K562 (cell line): ENCODE measurements around the gene ATP8B4. TPM values are rescaled to one million over a fixed set of nuclear protein-coding genes. Genes with fewer than 3 reads are reported as not detected.

ENCODE experiments used
- ATAC-seq: fragments of 200-7000 bp; cut with Tn5 transposase; 3 replicates; pipeline ENCODE4 v1.9.1; 2020; ENCODE audit warnings: moderate library complexity
- BruUV-seq: library from RNA; stranded (reverse); fragments of 400-500 nt; replicated peaks from 2 replicates; lab custom pipeline; 2021; lab: Mats Ljungman, UMichigan
- CTCF ChIA-PET: fragments of 300-600 bp; formaldehyde crosslinking; extraction: SDS; loops from one replicate; lab custom pipeline; 2021; ENCODE audit warnings: low intra/inter-chr PET ratio; lab: Yijun Ruan, JAX
- POLR2A ChIA-PET: fragments of 300-600, 350-650 bp; sonication (Branson Sonifier 250); formaldehyde crosslinking; extraction: SDS; loops from one replicate; lab custom pipeline; 2021; ENCODE audit warnings: antibody characterized with exemption, inconsistent platforms; lab: Yijun Ruan, JAX
- DNase-seq, 4 experiments: peaks; one replicate each; pipeline versions ENCODE4 v3.0.0 to v3.0.0-alpha.2; 2011 to 2018; ENCODE audit warnings: low spot score in 3 of 4, mixed read lengths in 3 of 4; ENCODE audit errors: extremely low read depth in 1 of 4
- FAIRE-seq: peaks from 2 replicates; lab custom pipeline; 2011; peaks lifted over from hg19 to GRCh38; lab: Jason Lieb, UNC
- H2AFZ ChIP-seq: 2 replicates; pipeline ENCODE4 v1.6.0; 2011; ENCODE audit warnings: low read depth, low read length, control low read depth, inconsistent platforms
- H3K27ac ChIP-seq: fragments of 200-600 bp; 3 replicates; pipeline ENCODE4 v1.8.0; 2011; ENCODE audit warnings: low read depth, mild to moderate bottlenecking, control low read depth, inconsistent platforms, low read length, moderate library complexity, mixed read lengths; ENCODE audit errors: extremely low read depth
- H3K27me3 ChIP-seq, 2 experiments: fragments of 300-600 bp in 1 of 2; 2 replicates in 1 of 2; 3 replicates in 1 of 2; pipeline versions ENCODE4 v1.6.0 to v1.8.0; 2011; ENCODE audit warnings: inconsistent platforms in 2 of 2, low read length in 2 of 2, mild to moderate bottlenecking in 1 of 2, mixed read lengths in 1 of 2, moderate library complexity in 1 of 2; ENCODE audit not compliant: control insufficient read depth in 2 of 2, insufficient read depth in 2 of 2
- H3K36me3 ChIP-seq: fragments of 300-600 bp; 3 replicates; pipeline ENCODE4 v1.8.0; 2011; ENCODE audit warnings: mild to moderate bottlenecking, low read length, inconsistent platforms; ENCODE audit not compliant: control insufficient read depth, insufficient read depth
- H3K4me1 ChIP-seq, 2 experiments: fragments of 200-600 bp in 1 of 2; replicated peaks in 1 of 2; 2 replicates in 1 of 2; 3 replicates in 1 of 2; pipeline versions ENCODE4 v1.5.1 to v1.8.0; 2011; ENCODE audit warnings: inconsistent platforms in 2 of 2, low read length in 2 of 2, mild to moderate bottlenecking in 1 of 2, mixed read lengths in 1 of 2, moderate library complexity in 1 of 2; ENCODE audit not compliant: control insufficient read depth in 2 of 2, insufficient read depth in 2 of 2
- H3K4me2 ChIP-seq: 2 replicates; pipeline ENCODE4 v1.6.1; 2011; ENCODE audit warnings: low read length, control low read depth, inconsistent platforms, mixed read lengths; ENCODE audit not compliant: insufficient read depth
- H3K4me3 ChIP-seq: fragments of 200-600 bp; sonication (generic), shearing (Covaris generic); 2 replicates; pipeline ENCODE4 v1.5.1; 2016; ENCODE audit warnings: control low read depth, inconsistent platforms
- H3K79me2 ChIP-seq: fragments of 200-600 bp; 3 replicates; pipeline ENCODE4 v1.8.0; 2011; ENCODE audit warnings: low read length, inconsistent platforms; ENCODE audit not compliant: control insufficient read depth, insufficient read depth
- H3K9ac ChIP-seq, 2 experiments: 2 replicates each; pipeline versions ENCODE4 v1.6.0 to v1.6.1; 2011; ENCODE audit warnings: low read depth in 2 of 2, low read length in 2 of 2, control low read depth in 1 of 2, inconsistent platforms in 1 of 2, mild to moderate bottlenecking in 1 of 2, mixed read lengths in 1 of 2; ENCODE audit not compliant: insufficient read depth in 1 of 2
- H3K9me1 ChIP-seq: one replicate; pipeline ENCODE4 v1.6.0; 2011; ENCODE audit warnings: inconsistent platforms, mild to moderate bottlenecking, low read length, moderate library complexity; ENCODE audit not compliant: control insufficient read depth, insufficient read depth
- H3K9me3 ChIP-seq: replicated peaks from 2 replicates; pipeline ENCODE4 v1.5.1; 2011; ENCODE audit warnings: low read depth, low read length, inconsistent platforms; ENCODE audit not compliant: control insufficient read depth, insufficient read depth
- H4K20me1 ChIP-seq: replicated peaks from 2 replicates; pipeline ENCODE4 v1.6.1; 2011; ENCODE audit warnings: low read length, inconsistent platforms, mixed read lengths; ENCODE audit not compliant: control insufficient read depth, insufficient read depth
- CBX8 ChIP-seq: fragments of 200-600 bp; sonication (generic); IDR thresholded peaks from 2 replicates; pipeline ENCODE4 v1.6.1; 2012; ENCODE audit warnings: borderline replicate concordance, mixed run types, low read depth, mild to moderate bottlenecking, moderate library complexity, mixed read lengths, low read length, control low read depth, inconsistent platforms; ENCODE audit not compliant: poor library complexity, severe bottlenecking; ENCODE audit errors: extremely low read depth
- FOXK2 ChIP-seq, 2 experiments: fragments of 450-650 bp; IDR thresholded peaks in 1 of 2; conservative IDR thresholded peaks in 1 of 2; 2 replicates each; pipeline ENCODE4 v1.6.1; 2016; ENCODE audit warnings: low read depth in 2 of 2, mild to moderate bottlenecking in 1 of 2
- GTF2E2 ChIP-seq: fragments of 200-800 bp; sonication (Bioruptor generic); IDR thresholded peaks from 2 replicates; pipeline ENCODE4 v1.6.1; 2016; ENCODE audit warnings: missing genetic modification characterization, missing compliant biosample characterization
- KAT7 ChIP-seq: sonication (generic); formaldehyde crosslinking; IDR thresholded peaks from 2 replicates; pipeline ENCODE4 v1.8.0; 2022; ENCODE audit warnings: missing genetic modification reagents, mild to moderate bottlenecking, borderline replicate concordance
- KLF16 ChIP-seq: IDR thresholded peaks from 2 replicates; pipeline ENCODE4 v1.6.1; 2016; ENCODE audit warnings: antibody characterized with exemption
- NR2C1 ChIP-seq, 2 experiments: fragments of 450-650 bp; IDR thresholded peaks; 2 replicates each; pipeline ENCODE4 v1.6.1; 2017; ENCODE audit warnings: mild to moderate bottlenecking in 2 of 2, antibody characterized with exemption in 1 of 2, inconsistent platforms in 1 of 2, missing compliant biosample characterization in 1 of 2, missing genetic modification characterization in 1 of 2
- POLR3G ChIP-seq: IDR thresholded peaks from 2 replicates; pipeline ENCODE4 v1.6.1; 2011; ENCODE audit not compliant: insufficient read length, insufficient replicate concordance; ENCODE audit errors: extremely low read depth
- XRCC4 ChIP-seq: IDR thresholded peaks from one replicate; pipeline ENCODE4 v1.6.1; 2011; ENCODE audit not compliant: insufficient read depth, insufficient read length; ENCODE audit errors: extremely low read depth
- ZC3H11A ChIP-seq: IDR thresholded peaks from 2 replicates; pipeline ENCODE4 v1.6.1; 2012; ENCODE audit warnings: low read depth, low read length, improper control_type of control experiment
- ZNF589 ChIP-seq: fragments of 200-800 bp; sonication (Bioruptor generic); IDR thresholded peaks from 2 replicates; pipeline ENCODE4 v1.6.1; 2016; ENCODE audit warnings: low read depth, missing genetic modification characterization, missing compliant biosample characterization
- WGBS: fragments of 100-300 bp; shearing (Covaris generic); methylation state at CpG from one replicate; pipeline ENCODE4 v1.1.6; 2016; ENCODE audit warnings: low coverage, mixed read lengths; ENCODE audit not compliant: insufficient coverage; ENCODE audit errors: missing lambda C conversion rate; 5-methylcytosine and 5-hydroxymethylcytosine counted together
- in situ Hi-C: fragments of 300-500 bp; cut with MboI; formaldehyde crosslinking; loops from 4 replicates; pipeline ENCODE4 v1.15.0; 2018; ENCODE audit warnings: inconsistent platforms, mixed read lengths
- intact Hi-C: fragments of 100-400 bp; cut with micrococcal nuclease; formaldehyde crosslinking; loops from 2 replicates; pipeline ENCODE4 v1.14.2; 2022
- polyA plus RNA-seq, 8 experiments: library from polyadenylated mRNA; depleted of rRNA in 4 of 8; stranded (reverse) in 5 of 8; unstranded in 3 of 8; fragments of >200 nt; fragmentation: Nextera tagmentation in 2 of 8; fragmentation: Illumina TruSeq in 1 of 8; extraction: Ambion mirVana in 2 of 8; extraction: Trizol in 1 of 8; gene quantifications; 2 replicates each; pipeline versions ENCODE4 v1.2.1 to v1.2.3, GENCODE V29; 2011 to 2014; ENCODE audit warnings: inconsistent platforms in 1 of 8, missing spikeins in 1 of 8
- total RNA-seq, 7 experiments: library from RNA; depleted of rRNA in 6 of 7; stranded (reverse); fragments of >200 nt in 6 of 7; fragmentation: Illumina TruSeq in 2 of 7; extraction: Trizol in 2 of 7; gene quantifications; 2 replicates each; pipeline versions ENCODE4 v1.2.1 to v1.2.3, GENCODE V29; 2011 to 2021; ENCODE audit warnings: low replicate concordance in 1 of 7

The ATP8B4 gene
- total and polyA plus RNA-seq, 9 of the 15 experiments (the other 6 are each of a cell fraction or from before 2014, with no cell fraction given) = 0.14 to 2.5 (median 0.44) TPM

DNA sequence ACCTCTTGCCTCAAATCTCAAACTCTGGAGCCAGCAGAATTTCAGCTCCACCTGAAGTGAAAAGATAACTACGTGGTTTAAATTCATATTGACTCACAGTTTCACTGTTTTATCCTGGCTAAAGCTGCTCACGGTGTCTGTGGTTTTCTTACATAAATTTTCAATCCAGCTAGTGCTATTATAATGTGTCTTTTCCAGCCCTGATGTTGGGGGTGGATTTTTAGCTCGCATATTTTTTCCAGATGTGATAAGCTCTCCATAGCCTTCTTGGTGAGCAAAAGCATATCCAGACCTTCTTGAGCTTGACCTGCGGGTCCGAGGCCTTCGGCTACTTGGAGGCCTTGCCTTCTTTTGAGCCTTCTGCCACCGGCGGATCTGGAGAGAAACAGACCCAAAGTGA, 258.9 kb downstream of the ATP8B4 start (continued):
- TF ChIP-seq ZNF589 (CRISPR knock-in tag) (no peak), KLF16 (no peak), GTF2E2 (tag) (no peak), FOXK2 (conservative IDR thresholded peaks at IDR 0.05 in 1 of 2, IDR thresholded peaks at IDR 0.05 in 1 of 2; ENCODE audit: low read depth in 2 of 2) (no peak), XRCC4 (no peak)

DNA sequence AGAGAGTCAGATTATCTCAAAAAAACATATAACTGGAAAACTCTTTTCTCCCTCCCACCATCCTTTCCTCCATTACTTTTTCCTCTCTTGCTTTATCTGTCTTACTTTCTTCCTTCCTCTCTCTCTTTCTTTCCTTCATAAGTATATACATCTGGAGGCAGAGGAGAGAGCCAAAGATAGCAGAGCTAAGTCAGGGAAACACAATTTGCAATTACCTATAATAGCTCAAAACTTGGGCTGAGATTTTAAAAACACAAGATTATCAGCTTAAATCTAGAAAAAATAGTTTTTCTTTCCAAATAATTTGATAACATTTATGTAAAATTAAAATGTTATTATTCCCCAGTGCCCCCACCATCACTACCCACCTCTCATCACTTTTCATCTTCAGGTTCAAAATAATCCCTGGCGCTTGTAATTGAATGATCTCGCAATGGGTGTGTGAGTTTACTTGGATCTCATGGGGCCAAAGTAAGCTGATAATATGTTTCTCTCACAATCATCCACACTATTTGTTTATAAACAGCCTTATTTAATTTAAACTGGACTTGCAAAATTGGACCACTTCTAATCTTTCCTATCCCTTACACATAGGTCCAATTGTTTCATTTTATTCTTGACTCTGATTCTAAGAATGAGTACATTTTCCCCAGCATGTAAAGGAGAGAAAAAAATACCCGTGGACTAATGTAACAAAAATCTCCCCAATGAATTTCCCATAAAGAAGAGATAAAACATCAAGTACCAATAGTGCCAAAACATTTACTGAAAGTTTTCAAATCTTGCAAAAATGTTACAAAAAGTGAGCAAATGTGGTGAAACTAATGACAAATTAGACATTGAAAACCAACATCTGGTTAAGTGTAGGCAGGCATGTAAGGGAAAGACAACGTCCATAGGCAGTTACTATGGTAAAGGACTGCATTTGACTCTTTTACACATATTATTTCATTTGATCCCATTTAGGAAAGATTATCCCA, 261.2 kb downstream of the ATP8B4 start:
- WGBS = 0% methylated on average over 4 of the region's 4 CpGs
- no peak for ATAC-seq
- H2AFZ ChIP-seq = no peak overlapping the region
- H3K9ac ChIP-seq = no peak overlapping the region
- H3K27me3 ChIP-seq = no peaks in the 10 kb centered on the region
- H4K20me1 ChIP-seq = no peaks in the 10 kb centered on the region
- in situ Hi-C loops = no loop called here
- H3K4me3 ChIP-seq = no peak overlapping the region
- FAIRE-seq = no peak
- ChIA-PET POLR2A (no interaction called here), CTCF (no interaction called here)
- H3K9me3 ChIP-seq = no peaks in the 10 kb centered on the region
- H3K4me2 ChIP-seq = no peak overlapping the region
- no peaks in the 10 kb centered on the region for H3K79me2 ChIP-seq
- no peak for DNase-seq
- intact Hi-C loops = no loop called here
- no peaks in the 10 kb centered on the region for H3K36me3 ChIP-seq
- BruUV-seq = no TSS peak
- no peaks in the 10 kb centered on the region for H3K9me1 ChIP-seq
- H3K27ac ChIP-seq = no peak overlapping the region
- no peaks in the 10 kb centered on the region for H3K4me1 ChIP-seq
- TF ChIP-seq NR2C1 (IDR thresholded peaks at IDR 0.05) (no peak), NR2C1 (tag; IDR thresholded peaks at IDR 0.05) (no peak), ZC3H11A (no peak), CBX8 (no peak), KAT7 (CRISPR knock-in tag) (no peak), POLR3G (no peak)
